WTC11 (cell line): ENCODE data around the gene RAB10. TPM values are rescaled to one million over a fixed set of nuclear protein-coding genes. Genes with fewer than 3 reads are reported as not detected.

ENCODE experiments used
- ATAC-seq: fragments of 200-7000 bp; cut with Tn5 transposase; 2 replicates; pipeline ENCODE4 v1.10.0; 2021; ENCODE audit warnings: mild to moderate bottlenecking, moderate library complexity
- CTCF ChIA-PET: fragments of 300-600 bp; sonication (Branson Sonifier 250); formaldehyde crosslinking; loops from one replicate; lab custom pipeline; 2021; ENCODE audit warnings: antibody characterized with exemption; lab: Charles Lee
- POLR2A ChIA-PET: fragments of 350-600 bp; sonication (Branson Sonifier 250); formaldehyde crosslinking; loops from one replicate; lab custom pipeline; 2021; ENCODE audit warnings: antibody characterized with exemption; lab: Charles Lee
- DNase-seq: peaks from one replicate; pipeline ENCODE4 v3.0.0; 2021; ENCODE audit warnings: low spot score
- H3K27ac Mint-ChIP-seq: 2 replicates; pipeline ENCODE4 v1.8.0; 2021; ENCODE audit warnings: mixed read lengths
- H3K27me3 Mint-ChIP-seq: 2 replicates; pipeline ENCODE4 v1.8.0; 2021; ENCODE audit warnings: low read depth, mild to moderate bottlenecking, moderate library complexity, mixed read lengths
- H3K36me3 Mint-ChIP-seq: 2 replicates; pipeline ENCODE4 v1.8.0; 2021; ENCODE audit warnings: mixed read lengths
- H3K4me1 Mint-ChIP-seq: 2 replicates; pipeline ENCODE4 v1.8.0; 2022; ENCODE audit warnings: mixed read lengths
- H3K4me3 Mint-ChIP-seq: 2 replicates; pipeline ENCODE4 v1.8.0; 2021; ENCODE audit warnings: mild to moderate bottlenecking, moderate library complexity, mixed read lengths
- H3K9me3 Mint-ChIP-seq: 2 replicates; pipeline ENCODE4 v1.8.0; 2021; ENCODE audit warnings: mixed read lengths
- GABPB1 ChIP-seq: sonication (generic); formaldehyde crosslinking; IDR thresholded peaks from 2 replicates; pipeline ENCODE4 v1.8.1; 2023; ENCODE audit warnings: mild to moderate bottlenecking, missing genetic modification reagents
- IRF2 ChIP-seq: sonication (generic); formaldehyde crosslinking; IDR thresholded peaks from 2 replicates; pipeline ENCODE4 v1.8.0; 2022; ENCODE audit warnings: low read depth, missing genetic modification reagents, borderline replicate concordance
- SMAD4 ChIP-seq: sonication (generic); formaldehyde crosslinking; IDR thresholded peaks from 2 replicates; pipeline ENCODE4 v1.8.0; 2022; ENCODE audit warnings: mild to moderate bottlenecking, missing genetic modification reagents
- SP1 ChIP-seq: sonication (generic); formaldehyde crosslinking; conservative IDR thresholded peaks from 2 replicates; pipeline ENCODE4 v1.8.1; 2022; ENCODE audit warnings: missing genetic modification reagents
- ZNF263 ChIP-seq: sonication (generic); formaldehyde crosslinking; IDR thresholded peaks from 2 replicates; pipeline ENCODE4 v1.8.1; 2022; ENCODE audit warnings: low read depth, mild to moderate bottlenecking, moderate library complexity, missing genetic modification reagents
- total RNA-seq: library from RNA; stranded (reverse); gene quantifications from 3 replicates; pipeline ENCODE4 v1.2.3, GENCODE V29; 2021
- TF ChIP-seq, protein P1 (sequence below): fragments of 250-450 bp; sonication (Bioruptor Pico); IDR thresholded peaks from 2 replicates; pipeline ENCODE4 v1.9.0; 2021; ENCODE audit warnings: moderate library complexity, mild to moderate bottlenecking, inconsistent platforms, borderline replicate concordance
- TF ChIP-seq, protein P2 (sequence below): sonication (generic); formaldehyde crosslinking; conservative IDR thresholded peaks from 2 replicates; pipeline ENCODE4 v1.8.1; 2022; ENCODE audit warnings: mild to moderate bottlenecking, missing genetic modification reagents
- TF ChIP-seq, protein P3 (sequence below): sonication (generic); formaldehyde crosslinking; IDR thresholded peaks from 2 replicates; pipeline ENCODE4 v1.8.1; 2022; ENCODE audit warnings: mild to moderate bottlenecking, moderate library complexity, missing genetic modification reagents
- TF ChIP-seq, protein P4 (sequence below): fragments of 250-450 bp; sonication (Bioruptor Pico); IDR thresholded peaks from 2 replicates; pipeline ENCODE4 v1.8.0; 2021; ENCODE audit warnings: mild to moderate bottlenecking
- TF ChIP-seq, protein P5 (sequence below): sonication (generic); formaldehyde crosslinking; IDR thresholded peaks from 2 replicates; pipeline ENCODE4 v1.8.1; 2022; ENCODE audit warnings: low read depth, missing genetic modification reagents, borderline replicate concordance
- TF ChIP-seq, protein P6 (sequence below): sonication (generic); formaldehyde crosslinking; IDR thresholded peaks from 2 replicates; pipeline ENCODE4 v1.8.0; 2022; ENCODE audit warnings: mild to moderate bottlenecking, missing genetic modification reagents
- TF ChIP-seq, protein P7 (sequence below): fragments of 250-450 bp; sonication (Bioruptor Pico); conservative IDR thresholded peaks from 2 replicates; pipeline ENCODE4 v1.9.0; 2021; ENCODE audit warnings: mild to moderate bottlenecking
- TF ChIP-seq, protein P8 (sequence below): sonication (generic); formaldehyde crosslinking; IDR thresholded peaks from 2 replicates; pipeline ENCODE4 v1.8.1; 2023; ENCODE audit warnings: mild to moderate bottlenecking, missing genetic modification reagents
- TF ChIP-seq, protein P9 (sequence below): fragments of 250-450 bp; sonication (Bioruptor Pico); IDR thresholded peaks from 2 replicates; pipeline ENCODE4 v1.9.0; 2021; ENCODE audit warnings: mild to moderate bottlenecking, borderline replicate concordance

RAB10 gene
- total RNA-seq, 1 experiment from 2014 or later = 127 TPM

DNA sequence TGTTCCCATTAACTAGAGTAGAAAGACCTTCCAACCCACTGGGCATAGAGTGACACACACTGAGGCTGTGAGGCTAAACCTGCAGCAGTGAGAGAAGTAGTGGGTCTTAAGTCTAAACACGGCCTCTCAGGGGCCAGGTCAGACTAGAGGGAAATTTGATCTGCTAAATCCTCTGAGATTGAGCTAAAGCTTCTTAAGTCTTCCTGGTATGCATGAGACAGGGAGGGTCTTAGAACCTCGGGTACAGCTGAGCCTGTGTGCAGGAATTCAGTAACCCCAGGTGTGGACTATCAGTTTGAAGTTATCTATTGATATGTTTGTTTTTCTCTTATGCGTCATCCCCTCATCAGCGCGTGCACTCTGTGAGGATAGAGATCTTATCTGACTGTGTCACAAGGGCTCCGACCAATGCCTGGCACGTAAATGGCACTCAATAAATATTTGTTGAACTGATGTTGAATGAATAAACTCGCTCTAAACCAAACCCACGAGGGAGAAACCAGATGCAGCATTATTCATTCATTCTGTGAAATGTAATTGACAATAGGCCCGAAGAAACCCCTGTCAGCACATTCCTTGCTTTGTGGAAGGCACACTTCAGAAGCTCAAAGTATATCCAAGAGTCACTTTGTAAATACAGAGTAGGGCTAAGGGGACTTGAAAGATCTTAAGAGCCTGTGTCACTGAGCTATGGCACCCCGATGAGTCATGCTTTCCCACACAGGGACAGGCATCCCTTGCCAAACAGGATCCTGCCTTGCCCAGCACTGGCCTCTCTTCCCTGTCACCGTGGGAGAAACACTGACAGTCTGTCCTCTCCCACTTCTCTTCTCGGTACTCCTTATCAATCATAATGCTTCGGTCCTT lies 21.7 kb upstream of the RAB10 start:
- ChIA-PET POLR2A (interaction anchor here (0.5 kb wide), 1 partner anchor 259 kb away, joined by 3 read pairs; no protein-coding TSS in a partner anchor), CTCF (interaction anchor here (0.7 to 2.5 kb wide), 7 partner anchors 12 to 76 kb away, joined by 3 to 7 read pairs (median 4); no protein-coding TSS in a partner anchor)
- TF ChIP-seq, protein P1, sequence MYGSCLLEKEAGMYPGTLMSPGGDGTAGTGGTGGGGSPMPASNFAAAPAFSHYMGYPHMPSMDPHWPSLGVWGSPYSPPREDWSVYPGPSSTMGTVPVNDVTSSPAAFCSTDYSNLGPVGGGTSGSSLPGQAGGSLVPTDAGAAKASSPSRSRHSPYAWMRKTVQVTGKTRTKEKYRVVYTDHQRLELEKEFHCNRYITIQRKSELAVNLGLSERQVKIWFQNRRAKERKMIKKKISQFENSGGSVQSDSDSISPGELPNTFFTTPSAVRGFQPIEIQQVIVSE = no peak
- TF ChIP-seq SMAD4 (CRISPR knock-in tag) (no peak), IRF2 (no peak), SP1 (CRISPR knock-in tag) (no peak)
- TF ChIP-seq, protein P2, sequence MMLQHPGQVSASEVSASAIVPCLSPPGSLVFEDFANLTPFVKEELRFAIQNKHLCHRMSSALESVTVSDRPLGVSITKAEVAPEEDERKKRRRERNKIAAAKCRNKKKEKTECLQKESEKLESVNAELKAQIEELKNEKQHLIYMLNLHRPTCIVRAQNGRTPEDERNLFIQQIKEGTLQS (CRISPR knock-in tag) = no peak
- TF ChIP-seq, protein P3, sequence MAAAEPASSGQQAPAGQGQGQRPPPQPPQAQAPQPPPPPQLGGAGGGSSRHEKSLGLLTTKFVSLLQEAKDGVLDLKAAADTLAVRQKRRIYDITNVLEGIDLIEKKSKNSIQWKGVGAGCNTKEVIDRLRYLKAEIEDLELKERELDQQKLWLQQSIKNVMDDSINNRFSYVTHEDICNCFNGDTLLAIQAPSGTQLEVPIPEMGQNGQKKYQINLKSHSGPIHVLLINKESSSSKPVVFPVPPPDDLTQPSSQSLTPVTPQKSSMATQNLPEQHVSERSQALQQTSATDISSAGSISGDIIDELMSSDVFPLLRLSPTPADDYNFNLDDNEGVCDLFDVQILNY (CRISPR knock-in tag) = no peak
- TF ChIP-seq, protein P4, sequence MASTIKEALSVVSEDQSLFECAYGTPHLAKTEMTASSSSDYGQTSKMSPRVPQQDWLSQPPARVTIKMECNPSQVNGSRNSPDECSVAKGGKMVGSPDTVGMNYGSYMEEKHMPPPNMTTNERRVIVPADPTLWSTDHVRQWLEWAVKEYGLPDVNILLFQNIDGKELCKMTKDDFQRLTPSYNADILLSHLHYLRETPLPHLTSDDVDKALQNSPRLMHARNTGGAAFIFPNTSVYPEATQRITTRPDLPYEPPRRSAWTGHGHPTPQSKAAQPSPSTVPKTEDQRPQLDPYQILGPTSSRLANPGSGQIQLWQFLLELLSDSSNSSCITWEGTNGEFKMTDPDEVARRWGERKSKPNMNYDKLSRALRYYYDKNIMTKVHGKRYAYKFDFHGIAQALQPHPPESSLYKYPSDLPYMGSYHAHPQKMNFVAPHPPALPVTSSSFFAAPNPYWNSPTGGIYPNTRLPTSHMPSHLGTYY (CRISPR knock-in tag) = no peak
- TF ChIP-seq, protein P5, sequence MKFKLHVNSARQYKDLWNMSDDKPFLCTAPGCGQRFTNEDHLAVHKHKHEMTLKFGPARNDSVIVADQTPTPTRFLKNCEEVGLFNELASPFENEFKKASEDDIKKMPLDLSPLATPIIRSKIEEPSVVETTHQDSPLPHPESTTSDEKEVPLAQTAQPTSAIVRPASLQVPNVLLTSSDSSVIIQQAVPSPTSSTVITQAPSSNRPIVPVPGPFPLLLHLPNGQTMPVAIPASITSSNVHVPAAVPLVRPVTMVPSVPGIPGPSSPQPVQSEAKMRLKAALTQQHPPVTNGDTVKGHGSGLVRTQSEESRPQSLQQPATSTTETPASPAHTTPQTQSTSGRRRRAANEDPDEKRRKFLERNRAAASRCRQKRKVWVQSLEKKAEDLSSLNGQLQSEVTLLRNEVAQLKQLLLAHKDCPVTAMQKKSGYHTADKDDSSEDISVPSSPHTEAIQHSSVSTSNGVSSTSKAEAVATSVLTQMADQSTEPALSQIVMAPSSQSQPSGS (CRISPR knock-in tag) = no peak
- Mint-ChIP-seq H3K27me3 (no peaks in the 10 kb centered on the region), H3K27ac (peak overlapping the region; percentile 32), H3K36me3 (0 out of 2 replicates have a peak, but pooled peaks cover 4% of the 10 kb centered on the region), H3K4me1 (peaks cover 19% of the 10 kb centered on the region), H3K4me3 (no peak overlapping the region), H3K9me3 (peaks cover 6% of the 10 kb centered on the region)
- ATAC-seq (peak; percentile 80), DNase-seq (no peak)

DNA sequence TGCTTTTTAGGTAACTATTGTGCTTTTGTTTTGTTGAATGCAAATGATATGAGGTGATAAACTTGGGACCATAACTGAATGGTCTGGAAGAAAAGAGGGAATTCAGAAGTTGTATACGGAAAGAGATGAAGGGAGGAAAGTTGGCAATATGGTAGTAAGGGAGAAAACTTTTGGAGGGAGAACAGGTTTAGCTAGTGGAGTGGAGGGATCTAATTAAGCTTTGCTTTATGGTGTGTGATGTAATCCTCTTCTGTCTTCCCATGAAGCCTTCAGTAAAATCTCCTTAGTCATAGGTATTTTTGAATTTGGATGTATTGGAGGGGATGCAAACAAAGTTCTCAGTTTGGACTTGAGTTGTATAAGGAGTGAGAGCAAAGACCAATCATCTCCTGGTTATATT lies 20.2 kb upstream of the RAB10 start:
- peaks cover 25% of the 10 kb centered on the region for H3K4me1 Mint-ChIP-seq
- H3K27ac Mint-ChIP-seq = no peak overlapping the region
- CTCF ChIA-PET = no interaction called here
- no peak overlapping the region for H3K4me3 Mint-ChIP-seq
- no peak for DNase-seq
- POLR2A ChIA-PET = no interaction called here
- H3K27me3 Mint-ChIP-seq = no peaks in the 10 kb centered on the region
- peaks cover 6% of the 10 kb centered on the region for H3K9me3 Mint-ChIP-seq
- 0 out of 2 replicates have a peak, but pooled peaks cover 4% of the 10 kb centered on the region for H3K36me3 Mint-ChIP-seq
- ATAC-seq = no peak
- TF ChIP-seq GABPB1 (CRISPR knock-in tag) (no peak), ZNF263 (no peak), SP1 (CRISPR knock-in tag) (no peak)
- TF ChIP-seq, protein P6, sequence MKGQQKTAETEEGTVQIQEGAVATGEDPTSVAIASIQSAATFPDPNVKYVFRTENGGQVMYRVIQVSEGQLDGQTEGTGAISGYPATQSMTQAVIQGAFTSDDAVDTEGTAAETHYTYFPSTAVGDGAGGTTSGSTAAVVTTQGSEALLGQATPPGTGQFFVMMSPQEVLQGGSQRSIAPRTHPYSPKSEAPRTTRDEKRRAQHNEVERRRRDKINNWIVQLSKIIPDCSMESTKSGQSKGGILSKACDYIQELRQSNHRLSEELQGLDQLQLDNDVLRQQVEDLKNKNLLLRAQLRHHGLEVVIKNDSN (CRISPR knock-in tag) = no peak
- TF ChIP-seq, protein P7, sequence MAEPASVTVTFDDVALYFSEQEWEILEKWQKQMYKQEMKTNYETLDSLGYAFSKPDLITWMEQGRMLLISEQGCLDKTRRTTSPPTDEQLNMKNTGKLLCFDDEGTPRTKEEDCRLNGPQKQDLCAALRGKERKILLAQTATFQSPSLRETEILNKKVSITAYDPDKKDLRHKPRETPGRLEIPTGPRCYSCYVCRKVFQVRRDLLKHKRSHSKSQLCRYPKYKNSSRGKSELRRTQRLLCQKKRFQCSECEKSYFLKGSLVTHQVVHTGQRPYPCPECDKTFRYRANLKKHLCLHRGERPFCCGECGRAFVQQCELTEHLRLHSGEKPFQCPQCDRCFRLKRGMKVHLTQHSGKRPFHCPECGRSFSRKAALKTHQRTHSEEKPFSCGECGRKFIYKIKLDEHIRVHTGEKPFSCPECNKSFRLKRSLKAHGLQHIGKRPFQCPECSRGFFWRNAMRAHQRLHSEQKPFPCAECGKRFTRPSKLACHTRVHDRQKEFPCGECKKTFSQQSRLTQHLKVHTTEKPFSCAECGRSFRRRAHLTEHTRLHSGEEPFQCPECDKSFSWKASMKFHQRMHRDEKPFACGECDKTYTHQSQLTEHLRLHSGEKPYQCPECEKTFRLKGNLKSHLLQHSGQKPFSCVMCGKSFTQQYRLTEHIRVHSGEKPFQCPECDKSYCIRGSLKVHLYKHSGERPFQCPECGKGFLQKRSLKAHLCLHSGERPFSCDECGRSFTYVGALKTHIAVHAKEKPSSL = no peak
- TF ChIP-seq, protein P8, sequence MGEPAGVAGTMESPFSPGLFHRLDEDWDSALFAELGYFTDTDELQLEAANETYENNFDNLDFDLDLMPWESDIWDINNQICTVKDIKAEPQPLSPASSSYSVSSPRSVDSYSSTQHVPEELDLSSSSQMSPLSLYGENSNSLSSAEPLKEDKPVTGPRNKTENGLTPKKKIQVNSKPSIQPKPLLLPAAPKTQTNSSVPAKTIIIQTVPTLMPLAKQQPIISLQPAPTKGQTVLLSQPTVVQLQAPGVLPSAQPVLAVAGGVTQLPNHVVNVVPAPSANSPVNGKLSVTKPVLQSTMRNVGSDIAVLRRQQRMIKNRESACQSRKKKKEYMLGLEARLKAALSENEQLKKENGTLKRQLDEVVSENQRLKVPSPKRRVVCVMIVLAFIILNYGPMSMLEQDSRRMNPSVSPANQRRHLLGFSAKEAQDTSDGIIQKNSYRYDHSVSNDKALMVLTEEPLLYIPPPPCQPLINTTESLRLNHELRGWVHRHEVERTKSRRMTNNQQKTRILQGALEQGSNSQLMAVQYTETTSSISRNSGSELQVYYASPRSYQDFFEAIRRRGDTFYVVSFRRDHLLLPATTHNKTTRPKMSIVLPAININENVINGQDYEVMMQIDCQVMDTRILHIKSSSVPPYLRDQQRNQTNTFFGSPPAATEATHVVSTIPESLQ (CRISPR knock-in tag) = no peak
- TF ChIP-seq, protein P9, sequence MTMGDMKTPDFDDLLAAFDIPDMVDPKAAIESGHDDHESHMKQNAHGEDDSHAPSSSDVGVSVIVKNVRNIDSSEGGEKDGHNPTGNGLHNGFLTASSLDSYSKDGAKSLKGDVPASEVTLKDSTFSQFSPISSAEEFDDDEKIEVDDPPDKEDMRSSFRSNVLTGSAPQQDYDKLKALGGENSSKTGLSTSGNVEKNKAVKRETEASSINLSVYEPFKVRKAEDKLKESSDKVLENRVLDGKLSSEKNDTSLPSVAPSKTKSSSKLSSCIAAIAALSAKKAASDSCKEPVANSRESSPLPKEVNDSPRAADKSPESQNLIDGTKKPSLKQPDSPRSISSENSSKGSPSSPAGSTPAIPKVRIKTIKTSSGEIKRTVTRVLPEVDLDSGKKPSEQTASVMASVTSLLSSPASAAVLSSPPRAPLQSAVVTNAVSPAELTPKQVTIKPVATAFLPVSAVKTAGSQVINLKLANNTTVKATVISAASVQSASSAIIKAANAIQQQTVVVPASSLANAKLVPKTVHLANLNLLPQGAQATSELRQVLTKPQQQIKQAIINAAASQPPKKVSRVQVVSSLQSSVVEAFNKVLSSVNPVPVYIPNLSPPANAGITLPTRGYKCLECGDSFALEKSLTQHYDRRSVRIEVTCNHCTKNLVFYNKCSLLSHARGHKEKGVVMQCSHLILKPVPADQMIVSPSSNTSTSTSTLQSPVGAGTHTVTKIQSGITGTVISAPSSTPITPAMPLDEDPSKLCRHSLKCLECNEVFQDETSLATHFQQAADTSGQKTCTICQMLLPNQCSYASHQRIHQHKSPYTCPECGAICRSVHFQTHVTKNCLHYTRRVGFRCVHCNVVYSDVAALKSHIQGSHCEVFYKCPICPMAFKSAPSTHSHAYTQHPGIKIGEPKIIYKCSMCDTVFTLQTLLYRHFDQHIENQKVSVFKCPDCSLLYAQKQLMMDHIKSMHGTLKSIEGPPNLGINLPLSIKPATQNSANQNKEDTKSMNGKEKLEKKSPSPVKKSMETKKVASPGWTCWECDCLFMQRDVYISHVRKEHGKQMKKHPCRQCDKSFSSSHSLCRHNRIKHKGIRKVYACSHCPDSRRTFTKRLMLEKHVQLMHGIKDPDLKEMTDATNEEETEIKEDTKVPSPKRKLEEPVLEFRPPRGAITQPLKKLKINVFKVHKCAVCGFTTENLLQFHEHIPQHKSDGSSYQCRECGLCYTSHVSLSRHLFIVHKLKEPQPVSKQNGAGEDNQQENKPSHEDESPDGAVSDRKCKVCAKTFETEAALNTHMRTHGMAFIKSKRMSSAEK = no peak
